ENCODE data around the gene GREB1. TPM values are rescaled to one million over a fixed set of nuclear protein-coding genes. Genes with fewer than 3 reads are reported as not detected.

The GREB1 gene
- total and polyA plus RNA-seq, 2 of the 4 experiments (the other 2 are of a cell fraction): 0.05 TPM; not detected in 1

- H3K4me1 ChIP-seq (ENCODE audit: control insufficient read depth, insufficient read depth, low read length): no peaks in the 10 kb centered on the region
- no peak overlapping the region for H2AK5ac ChIP-seq (ENCODE audit: low read depth, low read length)
- no peaks in the 10 kb centered on the region for H3K9me1 ChIP-seq (ENCODE audit: insufficient read depth, low read length)
- no peak for DNase-seq
- ChIA-PET CTCF (no interaction called here), POLR2A (ENCODE audit: unreplicated experiment) (no interaction called here)
- H4K91ac ChIP-seq (ENCODE audit: insufficient read depth, low read depth, low read length): no peak overlapping the region
- H3K4ac ChIP-seq (ENCODE audit: low read depth, low read length): no peak overlapping the region
- H4K8ac ChIP-seq (ENCODE audit: low read depth in 2 of 2, low read length in 2 of 2): no peak overlapping the region
- no peak overlapping the region for H3K4me3 ChIP-seq (ENCODE audit: insufficient read depth, low read depth, low read length)
- H4K20me1 ChIP-seq (ENCODE audit: insufficient read depth, low read length): no peaks in the 10 kb centered on the region
- no peak overlapping the region for H2AFZ ChIP-seq (replicated peaks; ENCODE audit: low read length, poor library complexity)
- H3K23ac ChIP-seq (ENCODE audit: low read depth, low read length): no peak overlapping the region
- dilution Hi-C loops (cut with HindIII; ENCODE audit: low sequenced_read_pairs, unreplicated experiment) (no loop called here), in situ Hi-C loops (cut with MboI; ENCODE audit: low sequenced_read_pairs) (no loop called here), intact Hi-C loops (cut with micrococcal nuclease) (no loop called here)
- ATAC-seq (ENCODE audit: low read depth): no peak
- no peak overlapping the region for H3K56ac ChIP-seq (ENCODE audit: extremely low read depth, insufficient read depth, low read length)
- H3K18ac ChIP-seq (ENCODE audit: low read depth, low read length): no peak overlapping the region
- no peak overlapping the region for H3K4me2 ChIP-seq (ENCODE audit: low read depth, low read length)
- H3K9me3 ChIP-seq (ENCODE audit: control insufficient read depth, insufficient read depth, low read length): 0 out of 2 replicates have a peak, but pooled peaks cover 2% of the 10 kb centered on the region
- no peaks in the 10 kb centered on the region for H3K79me1 ChIP-seq (ENCODE audit: low read depth in 1 of 2, low read length in 2 of 2)
- no peaks in the 10 kb centered on the region for H3K36me3 ChIP-seq (ENCODE audit: control insufficient read depth, insufficient read depth, low read length)
- BruUV-seq (replicated peaks): no TSS peak
- 100% methylated on average over 3 of the region's 15 CpGs; no CpG with 5 or more reads in 1 of the 2 experiments for WGBS, 2 experiments (ENCODE audit: extremely low coverage in 2 of 2, insufficient read length in 1 of 2)
- no peak overlapping the region for H2BK15ac ChIP-seq (ENCODE audit: low read depth, low read length)
- no peak for TF ChIP-seq CHD1 (IDR thresholded peaks at IDR 0.05; ENCODE audit: low read depth, low read length)
- no peak for TF ChIP-seq FOS (IDR thresholded peaks at IDR 0.05; ENCODE audit: low read depth, low read length)
- no peak for TF ChIP-seq RAD21 (IDR thresholded peaks at IDR 0.05; ENCODE audit: low read length)
- TF ChIP-seq CEBPB (IDR thresholded peaks at IDR 0.05; ENCODE audit: low read depth, low read length): no peak
- TF ChIP-seq, protein P1, sequence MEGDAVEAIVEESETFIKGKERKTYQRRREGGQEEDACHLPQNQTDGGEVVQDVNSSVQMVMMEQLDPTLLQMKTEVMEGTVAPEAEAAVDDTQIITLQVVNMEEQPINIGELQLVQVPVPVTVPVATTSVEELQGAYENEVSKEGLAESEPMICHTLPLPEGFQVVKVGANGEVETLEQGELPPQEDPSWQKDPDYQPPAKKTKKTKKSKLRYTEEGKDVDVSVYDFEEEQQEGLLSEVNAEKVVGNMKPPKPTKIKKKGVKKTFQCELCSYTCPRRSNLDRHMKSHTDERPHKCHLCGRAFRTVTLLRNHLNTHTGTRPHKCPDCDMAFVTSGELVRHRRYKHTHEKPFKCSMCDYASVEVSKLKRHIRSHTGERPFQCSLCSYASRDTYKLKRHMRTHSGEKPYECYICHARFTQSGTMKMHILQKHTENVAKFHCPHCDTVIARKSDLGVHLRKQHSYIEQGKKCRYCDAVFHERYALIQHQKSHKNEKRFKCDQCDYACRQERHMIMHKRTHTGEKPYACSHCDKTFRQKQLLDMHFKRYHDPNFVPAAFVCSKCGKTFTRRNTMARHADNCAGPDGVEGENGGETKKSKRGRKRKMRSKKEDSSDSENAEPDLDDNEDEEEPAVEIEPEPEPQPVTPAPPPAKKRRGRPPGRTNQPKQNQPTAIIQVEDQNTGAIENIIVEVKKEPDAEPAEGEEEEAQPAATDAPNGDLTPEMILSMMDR (conservative IDR thresholded peaks at IDR 0.05; ENCODE audit: low read depth, low read length): no peak
- TF ChIP-seq POLR2A (IDR thresholded peaks at IDR 0.05; ENCODE audit: low read depth, low read length): no peak
- TF ChIP-seq, protein P2, sequence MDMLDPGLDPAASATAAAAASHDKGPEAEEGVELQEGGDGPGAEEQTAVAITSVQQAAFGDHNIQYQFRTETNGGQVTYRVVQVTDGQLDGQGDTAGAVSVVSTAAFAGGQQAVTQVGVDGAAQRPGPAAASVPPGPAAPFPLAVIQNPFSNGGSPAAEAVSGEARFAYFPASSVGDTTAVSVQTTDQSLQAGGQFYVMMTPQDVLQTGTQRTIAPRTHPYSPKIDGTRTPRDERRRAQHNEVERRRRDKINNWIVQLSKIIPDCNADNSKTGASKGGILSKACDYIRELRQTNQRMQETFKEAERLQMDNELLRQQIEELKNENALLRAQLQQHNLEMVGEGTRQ (IDR thresholded peaks at IDR 0.05; ENCODE audit: low read depth, low read length): no peak
- H4K5ac ChIP-seq (ENCODE audit: low read depth, low read length): no peak overlapping the region
- H3K27ac ChIP-seq (ENCODE audit: insufficient read depth, low read length): no peak overlapping the region
- H3K9ac ChIP-seq (ENCODE audit: low read depth, low read length): no peak overlapping the region
- H2BK5ac ChIP-seq (ENCODE audit: low read depth, low read length, poor library complexity, severe bottlenecking): no peak overlapping the region
- H2BK20ac ChIP-seq (ENCODE audit: low read depth, low read length): no peak overlapping the region
- H2AK9ac ChIP-seq (replicated peaks; ENCODE audit: low read depth, low read length, poor library complexity): no peak overlapping the region
- H3K14ac ChIP-seq (replicated peaks; ENCODE audit: low read depth, low read length): no peak overlapping the region
- H2BK120ac ChIP-seq (ENCODE audit: low read depth, low read length): no peak overlapping the region
- H3K27me3 ChIP-seq (ENCODE audit: control insufficient read depth, insufficient read depth, low read length): peaks cover 45% of the 10 kb centered on the region
Measured at GRCh38 chr2:11635141-11635540, 101.3 kb downstream of the GREB1 start.

Measured in IMR-90 (cell line).